Neural progenitor cell (in vitro differentiated cells): ENCODE results near the gene CYP26B1.

Experiments
- CTCF ChIP-seq: fragments of 200-600 bp; sonication (generic); IDR thresholded peaks from 2 replicates; pipeline ENCODE4 v1.5.1; 2017; ENCODE audit warnings: antibody characterized with exemption, mild to moderate bottlenecking
- EZH2 ChIP-seq: fragments of 200-600 bp; sonication (generic); IDR thresholded peaks from 2 replicates; pipeline ENCODE4 v1.6.1; 2017; ENCODE audit warnings: antibody characterized with exemption, mild to moderate bottlenecking, moderate library complexity

- TF ChIP-seq CTCF (no peak), EZH2 (no peak)
These were observed 34.0 kb upstream of the CYP26B1 start for GRCh38 chr2:72181616-72182015.
